H1 (cell line): Measurements from ENCODE around the gene POMT2. TPM values are rescaled to one million over a fixed set of nuclear protein-coding genes. Genes with fewer than 3 reads are reported as not detected.

Experiments used
- CTCF ChIA-PET: fragments of 300-600 bp; sonication (Branson Sonifier 250); formaldehyde crosslinking; loops from one replicate; lab custom pipeline; 2021; ENCODE audit not compliant: partially characterized antibody; lab: Charles Lee
- POLR2A ChIA-PET: fragments of 300-600 bp; sonication (Branson Sonifier 250); formaldehyde crosslinking; loops from one replicate; lab custom pipeline; 2021; ENCODE audit warnings: inconsistent platforms; ENCODE audit not compliant: partially characterized antibody; lab: Charles Lee
- DNase-seq, 2 experiments: peaks; one replicate each; pipeline versions ENCODE4 v3.0.0 to v3.0.0-alpha.2; 2010 to 2022; ENCODE audit warnings: low spot score in 2 of 2, low read depth in 1 of 2, mixed read lengths in 1 of 2
- FAIRE-seq: peaks from 2 replicates; lab custom pipeline; 2011; peaks lifted over from hg19 to GRCh38; lab: Jason Lieb, UNC
- H2AFZ ChIP-seq: 2 replicates; pipeline ENCODE4 v1.8.1; 2012; ENCODE audit warnings: low read length, inconsistent platforms
- H2AK5ac ChIP-seq: 2 replicates; pipeline ENCODE4 v1.6.1; 2013; ENCODE audit warnings: low read depth, low read length
- H2BK120ac ChIP-seq: replicated peaks from 2 replicates; pipeline ENCODE3; 2013; ENCODE audit warnings: low read depth, low read length, inconsistent platforms
- H2BK12ac ChIP-seq: 2 replicates; pipeline ENCODE4 v1.6.1; 2013; ENCODE audit warnings: low read depth, low read length
- H2BK15ac ChIP-seq: 2 replicates; pipeline ENCODE4 v1.6.1; 2013; ENCODE audit warnings: low read length
- H2BK20ac ChIP-seq: 2 replicates; pipeline ENCODE4 v1.6.1; 2013; ENCODE audit warnings: low read length
- H2BK5ac ChIP-seq: 2 replicates; pipeline ENCODE4 v1.6.1; 2013; ENCODE audit warnings: low read depth, low read length
- H3K14ac ChIP-seq: 2 replicates; pipeline ENCODE4 v1.6.1; 2013; ENCODE audit warnings: inconsistent platforms; ENCODE audit not compliant: insufficient read length
- H3K18ac ChIP-seq: 2 replicates; pipeline ENCODE4 v1.6.1; 2013; ENCODE audit warnings: low read length; ENCODE audit errors: extremely low read depth
- H3K23ac ChIP-seq: 2 replicates; pipeline ENCODE4 v1.6.1; 2013; ENCODE audit warnings: inconsistent platforms; ENCODE audit not compliant: insufficient read length
- H3K23me2 ChIP-seq: 2 replicates; pipeline ENCODE4 v1.6.1; 2013; ENCODE audit warnings: low read depth, low read length
- H3K27ac ChIP-seq: 2 replicates; pipeline ENCODE4 v1.6.1; 2011; ENCODE audit warnings: low read depth, low read length, inconsistent platforms
- H3K27me3 ChIP-seq, 4 experiments: replicated peaks in 1 of 4; 1 replicate in 1 of 4; 2 replicates in 3 of 4; pipeline versions ENCODE4 v1.6.1 to v1.8.1; 2011 to 2013; ENCODE audit warnings: low read length in 3 of 4, mild to moderate bottlenecking in 3 of 4, inconsistent platforms in 2 of 4, mixed read lengths in 2 of 4, moderate library complexity in 1 of 4; ENCODE audit not compliant: control insufficient read depth in 3 of 4, insufficient read depth in 3 of 4; ENCODE audit errors: extremely low read depth in 1 of 4
- H3K36me3 ChIP-seq, 4 experiments: 2 replicates each; pipeline versions ENCODE4 v1.6.1 to v1.8.1; 2011 to 2013; ENCODE audit warnings: mild to moderate bottlenecking in 4 of 4, low read length in 3 of 4, moderate library complexity in 2 of 4, control low read depth in 1 of 4, inconsistent platforms in 1 of 4; ENCODE audit not compliant: insufficient read depth in 4 of 4, control insufficient read depth in 2 of 4
- H3K4ac ChIP-seq: replicated peaks from 2 replicates; pipeline ENCODE3; 2013; ENCODE audit warnings: low read length, low read depth, mixed read lengths, inconsistent platforms; ENCODE audit not compliant: insufficient read length
- H3K4me1 ChIP-seq, 4 experiments: replicated peaks in 1 of 4; 1 replicate in 1 of 4; 2 replicates in 3 of 4; pipeline versions ENCODE4 v1.6.1 to v1.8.1; 2011 to 2013; ENCODE audit warnings: low read length in 3 of 4, inconsistent platforms in 2 of 4, mixed read lengths in 1 of 4; ENCODE audit not compliant: insufficient read depth in 4 of 4, control insufficient read depth in 3 of 4
- H3K4me2 ChIP-seq, 2 experiments: 2 replicates each; pipeline versions ENCODE4 v1.6.1 to v1.8.1; 2011 to 2013; ENCODE audit warnings: low read depth in 2 of 2, low read length in 2 of 2, control low read depth in 1 of 2, inconsistent platforms in 1 of 2, mild to moderate bottlenecking in 1 of 2; ENCODE audit not compliant: insufficient read depth in 1 of 2
- H3K4me3 ChIP-seq, 4 experiments: fragments of 200-600, 300-600 bp in 1 of 4; sonication (generic), shearing (Covaris generic), sonication (Bioruptor Twin) in 1 of 4; 2 replicates each; pipeline versions ENCODE4 v1.5.1 to v1.8.1; 2011 to 2016; ENCODE audit warnings: low read length in 4 of 4, low read depth in 3 of 4, control low read depth in 2 of 4, inconsistent platforms in 2 of 4, mild to moderate bottlenecking in 2 of 4, mixed read lengths in 1 of 4, moderate library complexity in 1 of 4; ENCODE audit not compliant: insufficient read depth in 2 of 4; ENCODE audit errors: extremely low read depth in 1 of 4
- H3K56ac ChIP-seq: replicated peaks from 2 replicates; pipeline ENCODE3; 2013; ENCODE audit warnings: low read depth, mild to moderate bottlenecking, mixed read lengths, low read length, inconsistent platforms; ENCODE audit not compliant: insufficient read length
- H3K79me1 ChIP-seq: 2 replicates; pipeline ENCODE4 v1.6.1; 2013; ENCODE audit warnings: low read depth, low read length, control low read depth
- H3K79me2 ChIP-seq, 2 experiments: 2 replicates each; pipeline versions ENCODE4 v1.6.1 to v1.8.1; 2012 to 2013; ENCODE audit warnings: low read length in 2 of 2, mild to moderate bottlenecking in 2 of 2, inconsistent platforms in 1 of 2; ENCODE audit not compliant: insufficient read depth in 2 of 2, control insufficient read depth in 1 of 2
- H3K9ac ChIP-seq, 4 experiments: replicated peaks in 1 of 4; 1 replicate in 1 of 4; 2 replicates in 3 of 4; pipeline versions ENCODE4 v1.6.1 to v1.8.1; 2011 to 2013; ENCODE audit warnings: low read depth in 3 of 4, low read length in 3 of 4, control low read depth in 2 of 4, mild to moderate bottlenecking in 2 of 4, moderate library complexity in 2 of 4, inconsistent platforms in 1 of 4; ENCODE audit errors: extremely low read depth in 1 of 4
- H3K9me3 ChIP-seq, 2 experiments: 2 replicates each; pipeline versions ENCODE4 v1.6.1 to v1.8.1; 2012 to 2013; ENCODE audit warnings: mild to moderate bottlenecking in 2 of 2, moderate library complexity in 2 of 2, control low read depth in 1 of 2, inconsistent platforms in 1 of 2, low read depth in 1 of 2, low read length in 1 of 2, mixed read lengths in 1 of 2; ENCODE audit not compliant: insufficient read depth in 2 of 2
- H4K20me1 ChIP-seq, 2 experiments: replicated peaks in 1 of 2; 2 replicates each; pipeline versions ENCODE3 to v1.8.1; 2011 to 2013; ENCODE audit warnings: inconsistent platforms in 2 of 2, low read length in 2 of 2, mild to moderate bottlenecking in 1 of 2; ENCODE audit not compliant: insufficient read depth in 2 of 2, control insufficient read depth in 1 of 2
- H4K5ac ChIP-seq: 2 replicates; pipeline ENCODE4 v1.6.1; 2013; ENCODE audit warnings: low read length, low read depth, mixed read lengths, inconsistent platforms; ENCODE audit not compliant: insufficient read length
- H4K8ac ChIP-seq: 2 replicates; pipeline ENCODE4 v1.8.0; 2013; ENCODE audit warnings: mild to moderate bottlenecking, moderate library complexity, low read length, inconsistent platforms; ENCODE audit not compliant: insufficient read depth; ENCODE audit errors: extremely low read depth
- H4K91ac ChIP-seq: replicated peaks from 2 replicates; pipeline ENCODE3; 2013; ENCODE audit warnings: low read length, mixed read lengths, inconsistent platforms; ENCODE audit not compliant: insufficient read length
- ASH2L ChIP-seq: fragments of 200-600, 300-600 bp; sonication (generic); IDR thresholded peaks from one replicate; pipeline ENCODE4 v1.7.1; 2017; ENCODE audit warnings: low read length
- BCL11A ChIP-seq, 2 experiments: IDR thresholded peaks; one replicate each; pipeline ENCODE4 v1.6.1; 2011; ENCODE audit warnings: low read depth in 2 of 2, low read length in 2 of 2, mild to moderate bottlenecking in 2 of 2
- CHD1 ChIP-seq: IDR thresholded peaks from 2 replicates; pipeline ENCODE4 v1.6.1; 2012; ENCODE audit warnings: low read depth, low read length, improper control_type of control experiment
- CREB1 ChIP-seq: IDR thresholded peaks from 2 replicates; pipeline ENCODE4 v1.6.1; 2012; ENCODE audit warnings: inconsistent platforms
- CTBP2 ChIP-seq: IDR thresholded peaks from 2 replicates; pipeline ENCODE4 v1.7.0; 2011; ENCODE audit warnings: borderline replicate concordance, mild to moderate bottlenecking, moderate library complexity, mixed read lengths, low read length; ENCODE audit not compliant: insufficient read depth, insufficient read length
- POLR2A ChIP-seq, 2 experiments: IDR thresholded peaks; 1 replicate in 1 of 2; 2 replicates in 1 of 2; pipeline ENCODE4 v1.6.1; 2011; ENCODE audit warnings: low read depth in 2 of 2, low read length in 2 of 2, mild to moderate bottlenecking in 2 of 2; ENCODE audit errors: control extremely low read depth in 1 of 2
- SIN3A ChIP-seq, 2 experiments: IDR thresholded peaks in 1 of 2; conservative IDR thresholded peaks in 1 of 2; 2 replicates each; pipeline ENCODE4 v1.6.1; 2011 to 2012; ENCODE audit warnings: low read length in 2 of 2, improper control_type of control experiment in 1 of 2, low read depth in 1 of 2, mild to moderate bottlenecking in 1 of 2
- WGBS, 2 experiments: shearing (Covaris generic) in 1 of 2; methylation state at CpG; one replicate each; pipeline versions ENCODE4 v1.1.6 to v1.1.7; 2013 to 2015; ENCODE audit warnings: low lambda C conversion rate in 2 of 2, mixed read lengths in 2 of 2, inconsistent platforms in 1 of 2, low coverage in 1 of 2, missing lambda C conversion rate in 1 of 2; ENCODE audit not compliant: insufficient replicate concordance in 2 of 2, insufficient coverage in 1 of 2, insufficient read length in 1 of 2; ENCODE audit errors: extremely low coverage in 1 of 2, missing lambda C conversion rate in 1 of 2; 5-methylcytosine and 5-hydroxymethylcytosine counted together
- polyA plus RNA-seq, 7 experiments: library from polyadenylated mRNA; depleted of rRNA in 3 of 7; stranded (reverse) in 5 of 7; unstranded in 2 of 7; fragments of >200 nt in 5 of 7; fragments of 200-250 nt in 2 of 7; gene quantifications; 1 replicate in 5 of 7; 2 replicates in 1 of 7; 4 replicates in 1 of 7; pipeline versions ENCODE4 v1.2.1 to v1.2.3, GENCODE V29; 2011 to 2013; ENCODE audit warnings: missing spikeins in 2 of 7, mixed read lengths in 2 of 7
- total RNA-seq: library from RNA; stranded (reverse); fragmentation: NEBNext Ultra II Directional; extraction: Animal tissue kit (Norgen Biotek cat#: 25700); gene quantifications from 2 replicates; pipeline ENCODE4 v1.2.1, GENCODE V29; 2021

The POMT2 gene
- total and polyA plus RNA-seq, 2 of the 8 experiments (the other 6 are each of a cell fraction or from before 2014, with no cell fraction given) = 20.8 to 44.9 TPM

DNA sequence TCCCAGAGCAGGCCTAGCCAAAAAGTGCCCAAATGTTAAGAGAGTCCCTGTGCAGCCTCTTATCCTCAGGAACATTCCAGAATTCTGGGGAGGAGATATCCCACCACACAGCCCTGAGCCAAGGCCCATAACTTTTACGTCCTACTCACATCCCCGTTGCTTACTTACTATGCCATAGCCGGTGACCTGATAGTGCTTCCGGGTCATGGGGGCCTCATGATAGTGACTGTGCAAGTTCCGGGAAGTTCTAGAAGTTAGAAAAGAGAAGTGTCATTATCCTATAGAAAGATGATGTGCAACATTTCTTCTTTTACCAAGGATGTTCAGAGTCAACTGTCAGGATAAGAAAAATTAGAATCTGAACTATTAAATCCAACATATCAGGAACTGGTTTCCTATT is 34.1 kb downstream of the POMT2 start:
- Histone ChIP-seq H3K4me3 (no peak overlapping the region), H4K5ac (no peak overlapping the region), H2AK5ac (no peak overlapping the region), H2BK5ac (no peak overlapping the region), H3K23me2 (no peaks in the 10 kb centered on the region), H3K56ac (no peak overlapping the region), H3K4me2 (no peak overlapping the region), H3K9ac (no peak overlapping the region), H3K23ac (no peak overlapping the region), H4K91ac (no peak overlapping the region), H3K18ac (no peak overlapping the region), H2BK15ac (no peak overlapping the region), H2BK20ac (no peak overlapping the region), H3K79me1 (no peaks in the 10 kb centered on the region), H2BK120ac (no peak overlapping the region), H3K36me3 (peaks cover 10 to 26% (median 21%) of the 10 kb centered on the region in 4 experiments; a peak in 7 of 8 replicates), H3K4ac (no peak overlapping the region), H3K27me3 (no peaks in the 10 kb centered on the region), H2AFZ (no peak overlapping the region), H3K9me3 (no peaks in the 10 kb centered on the region), H3K79me2 (no peaks in the 10 kb centered on the region), H3K14ac (no peak overlapping the region), H2BK12ac (no peak overlapping the region), H3K27ac (no peak overlapping the region)
- POLR2A ChIA-PET = interaction anchor here (0.6 kb wide), 1 partner anchor 404 kb away, joined by 3 read pairs; no protein-coding TSS in a partner anchor
- FAIRE-seq = no peak
- DNase-seq = no peak
- TF ChIP-seq CREB1 = no peak
- no peak for TF ChIP-seq CTBP2
- TF ChIP-seq POLR2A (IDR thresholded peaks at IDR 0.05; ENCODE audit: control extremely low read depth in 1 of 2, low read depth in 2 of 2, low read length in 2 of 2) = no peak
- no peak for TF ChIP-seq ASH2L
- no peak for TF ChIP-seq CHD1
- TF ChIP-seq SIN3A (conservative IDR thresholded peaks at IDR 0.05 in 1 of 2, IDR thresholded peaks at IDR 0.05 in 1 of 2; ENCODE audit: low read depth in 1 of 2, low read length in 2 of 2) = no peak
- no peak for TF ChIP-seq BCL11A (IDR thresholded peaks at IDR 0.05; ENCODE audit: low read depth in 2 of 2, low read length in 2 of 2)
- TF ChIP-seq, all 59 proteins: peak for 0
- CTCF ChIA-PET = interaction anchor here (1.2 to 22.3 kb wide), 6 partner anchors 11 to 135 kb away, joined by 3 to 353 read pairs (median 6); no protein-coding TSS in a partner anchor
- Histone ChIP-seq H4K8ac (no peak overlapping the region), H3K4me1 (no peaks in the 10 kb centered on the region), H4K20me1 (peaks cover 0 to 1% of the 10 kb centered on the region in 2 experiments)
- WGBS, 2 experiments = 92% methylated on average over 5 of the region's 5 CpGs; no CpG with 5 or more reads in 1 of the 2 experiments
